HG02973 (cell line): ENCODE measurements around the gene SEMA4D.
"Not testable (repeated sequence)": the region's sequence is repeated elsewhere in the genome, so short reads cannot be mapped to it uniquely, and the experiment has no call there.

ENCODE experiments used
- ATAC-seq: cut with Tn5 transposase; IDR thresholded peaks from one replicate; pipeline ENCODE4 v1.9.1; 2021; ENCODE audit warnings: moderate library complexity; ENCODE audit not compliant: unreplicated experiment

SEMA4D gene

GRCh38 chr9:89375191-89375760 is 122.6 kb downstream of the SEMA4D start:
- no peak for ATAC-seq

GRCh38 chr9:89374176-89374575 is 123.7 kb downstream of the SEMA4D start:
- ATAC-seq: no peak

- ATAC-seq: no peak
Observed at GRCh38 chr9:89372979-89373378, 124.9 kb downstream of the SEMA4D start.

GRCh38 chr9:89372230-89372816 is 125.6 kb downstream of the SEMA4D start:
- no peak for ATAC-seq

GRCh38 chr9:89371791-89372190 is 126.1 kb downstream of the SEMA4D start:
- ATAC-seq: not testable (repeated sequence)

- ATAC-seq: no peak
Observed at GRCh38 chr9:89370593-89370992, 127.3 kb downstream of the SEMA4D start.

- ATAC-seq: no peak
Observed at GRCh38 chr9:89368978-89369377, 128.9 kb downstream of the SEMA4D start.

GRCh38 chr9:89368550-89368949 is 129.4 kb downstream of the SEMA4D start:
- ATAC-seq: no peak

- ATAC-seq: no peak
Observed at GRCh38 chr9:89367726-89368437, 130.0 kb downstream of the SEMA4D start.

- no peak for ATAC-seq
Observed at GRCh38 chr9:89367281-89367680, 130.6 kb downstream of the SEMA4D start.

- no peak for ATAC-seq
Observed at GRCh38 chr9:89366711-89367110, 131.2 kb downstream of the SEMA4D start.

- ATAC-seq: no peak
Observed at GRCh38 chr9:89365532-89365912, 132.4 kb downstream of the SEMA4D start.

- no peak for ATAC-seq
Observed at GRCh38 chr9:89364666-89365531, 133.0 kb downstream of the SEMA4D start.

GRCh38 chr9:89363921-89364665 is 133.8 kb downstream of the SEMA4D start:
- ATAC-seq: no peak

- no peak for ATAC-seq
Observed at GRCh38 chr9:89363311-89363670, 134.6 kb downstream of the SEMA4D start.

GRCh38 chr9:89362647-89363310 is 135.1 kb downstream of the SEMA4D start:
- no peak for ATAC-seq

GRCh38 chr9:89361816-89362646 is 135.9 kb downstream of the SEMA4D start:
- no peak for ATAC-seq

GRCh38 chr9:89361031-89361430 is 136.9 kb downstream of the SEMA4D start:
- no peak for ATAC-seq

- no peak for ATAC-seq
Observed at GRCh38 chr9:89360465-89360864, 137.4 kb downstream of the SEMA4D start.
